ENCODE results near the gene APOM.

Gene APOM

DNA sequence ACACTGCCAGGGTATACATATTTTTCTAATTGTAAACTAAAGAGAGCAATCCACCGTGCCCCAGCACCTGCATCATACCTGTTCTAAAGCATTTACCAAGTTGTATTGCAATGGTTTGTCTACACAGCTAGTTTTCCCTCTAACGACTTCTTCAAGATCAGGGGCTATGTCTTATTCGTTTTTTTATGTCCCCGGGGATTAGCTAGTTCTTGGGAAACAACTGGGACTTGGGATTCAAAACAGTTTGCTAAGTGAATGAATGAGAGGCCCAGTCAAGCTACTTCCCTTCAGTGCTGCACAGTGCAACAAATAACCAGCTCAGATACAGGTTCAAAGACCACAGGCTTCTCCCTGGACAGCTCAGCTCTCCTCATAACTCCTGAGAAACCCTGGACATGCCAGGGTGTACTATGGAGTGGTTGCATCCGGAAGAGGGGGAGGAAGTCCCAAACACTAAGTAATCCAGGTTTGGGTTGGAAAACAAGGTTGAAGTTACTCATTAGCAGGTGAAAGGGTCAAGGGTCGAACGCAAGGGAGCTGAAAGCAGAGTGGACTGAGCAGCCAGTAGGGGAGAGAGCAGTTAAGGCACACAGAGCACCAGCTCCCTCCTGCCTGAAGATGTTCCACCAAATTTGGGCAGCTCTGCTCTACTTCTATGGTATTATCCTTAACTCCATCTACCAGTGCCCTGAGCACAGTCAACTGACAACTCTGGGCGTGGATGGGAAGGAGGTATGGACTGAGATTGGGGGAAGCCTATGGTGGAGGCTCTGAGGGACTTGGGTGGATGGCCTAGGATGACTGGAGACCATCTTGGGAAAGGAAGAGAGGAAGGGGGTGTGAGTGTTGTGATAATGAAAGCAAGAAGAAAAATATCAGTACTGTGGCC, at the start of gene APOM:
Gene APOM (plus strand): TSS at position 546 of the 889 bp plus-strand sequence. CDS start 73 bp downstream, at position 619.
- TF ChIP-seq, protein P1, sequence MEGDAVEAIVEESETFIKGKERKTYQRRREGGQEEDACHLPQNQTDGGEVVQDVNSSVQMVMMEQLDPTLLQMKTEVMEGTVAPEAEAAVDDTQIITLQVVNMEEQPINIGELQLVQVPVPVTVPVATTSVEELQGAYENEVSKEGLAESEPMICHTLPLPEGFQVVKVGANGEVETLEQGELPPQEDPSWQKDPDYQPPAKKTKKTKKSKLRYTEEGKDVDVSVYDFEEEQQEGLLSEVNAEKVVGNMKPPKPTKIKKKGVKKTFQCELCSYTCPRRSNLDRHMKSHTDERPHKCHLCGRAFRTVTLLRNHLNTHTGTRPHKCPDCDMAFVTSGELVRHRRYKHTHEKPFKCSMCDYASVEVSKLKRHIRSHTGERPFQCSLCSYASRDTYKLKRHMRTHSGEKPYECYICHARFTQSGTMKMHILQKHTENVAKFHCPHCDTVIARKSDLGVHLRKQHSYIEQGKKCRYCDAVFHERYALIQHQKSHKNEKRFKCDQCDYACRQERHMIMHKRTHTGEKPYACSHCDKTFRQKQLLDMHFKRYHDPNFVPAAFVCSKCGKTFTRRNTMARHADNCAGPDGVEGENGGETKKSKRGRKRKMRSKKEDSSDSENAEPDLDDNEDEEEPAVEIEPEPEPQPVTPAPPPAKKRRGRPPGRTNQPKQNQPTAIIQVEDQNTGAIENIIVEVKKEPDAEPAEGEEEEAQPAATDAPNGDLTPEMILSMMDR (conservative IDR thresholded peaks at IDR 0.05; ENCODE audit: low read length) = no peak
- H3K4me3 ChIP-seq (ENCODE audit: low read length) = no peak within 1 kb of the TSS

GRCh38 chr6:31607317-31607716, 48.4 kb upstream of the APOM start:
- no peak for DNase-seq (ENCODE audit: low read depth)
- TF ChIP-seq, protein P1 (conservative IDR thresholded peaks at IDR 0.05; ENCODE audit: low read length) = no peak
- no peak overlapping the region for H3K4me3 ChIP-seq (ENCODE audit: low read length)

More for the DNA sequence above, at the start of gene APOM:
- no peak for DNase-seq (ENCODE audit: low read depth)

DNA sequence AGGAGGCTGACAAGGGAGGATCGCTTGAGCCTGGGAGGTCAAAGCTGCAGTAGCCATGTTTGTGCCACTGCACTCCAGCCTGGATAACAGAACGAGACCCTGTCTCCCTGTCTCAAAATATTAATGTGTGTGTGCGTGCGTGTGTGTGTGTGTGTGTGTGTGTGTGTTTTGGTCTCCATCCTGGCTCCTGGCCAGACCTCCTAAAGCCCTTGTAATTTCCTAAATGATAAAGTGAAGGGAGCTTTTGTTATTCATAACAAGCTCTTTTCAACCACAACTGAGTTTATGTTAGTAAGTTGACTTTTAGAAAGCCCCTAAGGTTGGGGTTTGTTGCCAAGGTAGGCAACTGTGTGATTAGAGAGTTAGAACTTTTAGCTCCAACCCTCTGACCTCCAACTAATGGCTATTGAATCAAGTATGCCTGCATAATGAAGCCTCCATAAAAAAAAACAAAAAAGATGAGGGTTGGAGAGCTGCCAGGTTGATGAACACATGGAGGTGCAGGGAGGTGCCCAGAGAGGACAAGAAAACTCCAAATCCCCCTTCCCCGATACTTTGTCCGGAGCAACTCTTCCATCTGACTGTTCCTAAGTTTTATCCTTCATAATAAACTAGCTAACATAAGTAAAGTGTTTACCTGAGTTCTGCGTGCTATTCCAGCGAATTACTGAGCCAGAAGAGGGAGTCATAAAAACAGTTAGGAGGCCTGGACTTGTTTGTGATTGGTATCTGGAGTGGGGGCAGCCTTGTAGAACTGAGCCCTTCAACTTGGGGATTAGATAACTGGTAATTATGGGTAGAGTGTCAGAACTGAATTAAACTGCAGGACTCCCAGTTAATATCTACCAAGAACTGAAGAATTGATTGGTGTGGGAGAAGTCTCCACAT, 45.9 kb upstream of the APOM start:
- no peak overlapping the region for H3K4me3 ChIP-seq (ENCODE audit: low read length)
- DNase-seq (ENCODE audit: low read depth) = no peak
- TF ChIP-seq, protein P1 (conservative IDR thresholded peaks at IDR 0.05; ENCODE audit: low read length) = no peak

GRCh38 chr6:31610968-31611367, 44.7 kb upstream of the APOM start:
- H3K4me3 ChIP-seq (ENCODE audit: low read length) = no peak overlapping the region
- peak; percentile 78 for DNase-seq (ENCODE audit: low read depth)
- TF ChIP-seq, protein P1 (conservative IDR thresholded peaks at IDR 0.05; ENCODE audit: low read length) = no peak

- no peak overlapping the region for H3K4me3 ChIP-seq (ENCODE audit: low read length)
- TF ChIP-seq, protein P1 (conservative IDR thresholded peaks at IDR 0.05; ENCODE audit: low read length) = no peak
- DNase-seq (ENCODE audit: low read depth) = no peak
Observed at GRCh38 chr6:31614075-31614619, 41.5 kb upstream of the APOM start.

- DNase-seq (ENCODE audit: low read depth) = no peak
- no peak within 1 kb of the TSS for H3K4me3 ChIP-seq (ENCODE audit: low read length)
- TF ChIP-seq, protein P1 (conservative IDR thresholded peaks at IDR 0.05; ENCODE audit: low read length) = no peak
Observed at GRCh38 chr6:31614684-31615578, 40.8 kb upstream of the APOM start, which contains the start of gene AIF1. Gene AIF1, plus strand, starts transcription at chr6:31615234. Its CDS starts 96 bp downstream, at chr6:31615330.
